GM21447 (cell line): ENCODE data around the gene NFE2.

ENCODE experiments used
- ATAC-seq: cut with Tn5 transposase; IDR thresholded peaks from one replicate; pipeline ENCODE4 v1.9.1; 2021; ENCODE audit not compliant: unreplicated experiment

The NFE2 gene

DNA sequence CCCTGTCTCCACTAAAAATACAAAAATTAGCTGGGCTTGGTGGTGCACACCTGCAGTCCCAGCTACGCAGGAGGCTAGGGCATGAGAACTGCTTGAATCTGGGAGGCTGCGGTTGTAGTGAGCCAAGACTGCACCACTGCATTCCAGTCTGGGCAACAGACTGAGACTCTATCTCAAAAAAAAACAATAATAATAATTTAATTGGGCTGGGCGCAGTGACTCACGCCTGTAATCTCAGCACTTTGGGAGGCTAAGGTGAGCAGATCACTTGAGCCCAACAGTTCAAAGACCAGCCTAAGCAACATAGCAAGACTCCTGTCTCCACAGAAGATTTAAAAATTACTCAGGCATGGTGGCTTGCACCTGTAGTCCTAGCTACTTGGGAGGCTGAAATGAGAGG is 47.6 kb downstream of the NFE2 start:
- no peak for ATAC-seq

DNA sequence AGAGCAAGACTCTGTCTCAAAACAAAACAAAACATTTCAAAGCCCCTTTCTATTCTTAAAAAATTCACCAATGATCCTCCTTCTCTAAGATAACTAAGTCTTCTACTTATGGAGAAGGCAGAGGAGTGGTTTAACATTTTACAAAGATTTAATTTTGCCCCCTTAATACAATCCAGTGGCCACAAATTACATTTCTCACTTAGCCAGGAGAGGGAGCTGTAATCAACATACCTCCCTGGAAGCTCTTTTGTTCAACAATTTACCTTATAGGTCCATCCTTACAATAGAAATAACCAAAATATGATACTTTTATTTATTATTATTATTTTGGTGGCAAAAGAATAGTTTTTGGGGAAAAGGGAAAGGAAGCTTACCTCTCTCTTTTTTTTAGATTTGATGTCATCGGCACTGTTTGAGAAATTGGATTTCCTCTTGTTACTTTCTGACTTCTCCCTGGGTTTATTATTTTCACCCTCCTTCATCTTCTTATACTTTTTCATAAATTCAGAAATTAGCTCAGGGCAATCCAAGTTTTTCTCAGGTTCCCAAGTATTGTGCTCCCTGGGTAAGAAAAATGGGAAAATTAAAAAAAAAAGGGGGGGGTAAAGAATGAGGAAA is 49.0 kb downstream of the NFE2 start:
- no peak for ATAC-seq

DNA sequence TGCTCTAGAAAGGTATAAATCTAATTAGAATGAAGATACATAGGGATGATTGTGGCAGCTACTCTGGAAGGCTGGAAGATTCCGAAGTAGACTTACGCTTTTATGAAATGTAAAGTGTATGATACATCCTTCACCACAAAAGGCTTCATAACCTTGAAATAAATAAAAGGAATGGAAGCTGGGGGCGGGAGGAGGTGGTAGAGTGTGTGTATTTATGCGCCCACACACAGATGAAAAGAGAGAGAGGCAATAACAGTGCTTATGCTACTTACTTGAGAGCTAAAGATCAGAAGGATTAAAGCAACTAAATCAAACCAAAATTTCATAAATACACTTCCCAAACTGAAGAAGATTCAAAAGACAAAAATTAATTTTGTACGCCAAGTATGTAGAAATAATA is 51.3 kb downstream of the NFE2 start:
- no peak for ATAC-seq

DNA sequence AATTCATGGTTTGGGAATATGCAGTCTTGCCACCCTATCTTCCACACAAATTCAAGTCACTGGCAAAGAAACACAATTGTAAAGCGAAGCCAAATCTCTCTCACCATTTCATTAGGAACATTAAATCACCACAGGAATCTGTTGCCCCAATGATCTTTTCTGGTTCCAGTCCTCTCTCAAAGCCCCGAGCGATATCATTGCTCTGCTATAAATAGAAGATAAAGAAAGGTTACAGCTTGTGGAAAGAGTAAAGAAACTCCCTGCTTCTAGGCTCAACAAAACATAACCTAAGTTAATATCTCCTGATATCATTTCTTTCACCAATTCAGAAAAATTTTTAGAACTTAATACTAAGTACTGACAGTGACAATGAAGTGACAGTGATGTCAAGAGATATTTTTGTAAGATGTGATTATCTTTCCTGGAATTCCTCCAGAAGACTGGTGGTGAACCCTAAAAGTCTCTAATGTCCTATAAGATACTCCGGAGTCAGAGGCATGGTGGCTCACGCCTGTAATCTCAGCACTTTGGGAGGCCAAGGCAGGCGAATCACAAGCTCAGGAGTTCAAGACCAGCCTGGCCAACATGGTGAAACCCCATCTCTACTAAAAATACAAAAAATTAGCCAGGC is 54.7 kb downstream of the NFE2 start:
- no peak for ATAC-seq
